Endothelial cell (in vitro differentiated cells): ENCODE results near the gene ZACN. TPM values are rescaled to one million over a fixed set of nuclear protein-coding genes. Genes with fewer than 3 reads are reported as not detected.

Experiments
- DNase-seq: peaks from one replicate; pipeline ENCODE4 v3.0.0; 2021; ENCODE audit warnings: low spot score
- H3K27ac Mint-ChIP-seq: one replicate; pipeline ENCODE4 v1.8.0; 2021; ENCODE audit warnings: mixed read lengths, inconsistent platforms; ENCODE audit not compliant: unreplicated experiment
- H3K27me3 Mint-ChIP-seq: one replicate; pipeline ENCODE4 v1.8.0; 2021; ENCODE audit warnings: mild to moderate bottlenecking, moderate library complexity, mixed read lengths, inconsistent platforms; ENCODE audit not compliant: unreplicated experiment
- H3K36me3 Mint-ChIP-seq: one replicate; pipeline ENCODE4 v1.8.0; 2021; ENCODE audit warnings: mild to moderate bottlenecking, low read depth, mixed read lengths, inconsistent platforms; ENCODE audit not compliant: unreplicated experiment
- H3K4me1 Mint-ChIP-seq: one replicate; pipeline ENCODE4 v1.8.0; 2021; ENCODE audit warnings: mild to moderate bottlenecking, mixed read lengths, inconsistent platforms; ENCODE audit not compliant: unreplicated experiment
- H3K4me3 Mint-ChIP-seq: one replicate; pipeline ENCODE4 v1.8.0; 2021; ENCODE audit warnings: mild to moderate bottlenecking, mixed read lengths, inconsistent platforms; ENCODE audit not compliant: unreplicated experiment
- H3K9me3 Mint-ChIP-seq: one replicate; pipeline ENCODE4 v1.8.0; 2021; ENCODE audit warnings: mixed read lengths, inconsistent platforms; ENCODE audit not compliant: unreplicated experiment
- total RNA-seq: library from RNA; stranded (reverse); fragmentation: NEBNext Ultra II Directional; extraction: Animal tissue kit (Norgen Biotek cat#: 25700); gene quantifications from one replicate; pipeline ENCODE4 v1.2.1, GENCODE V29; 2021; ENCODE audit not compliant: unreplicated experiment
- TF ChIP-seq, protein P1 (sequence below): fragments of 200-600 bp; sonication (generic); IDR thresholded peaks from one replicate; pipeline ENCODE4 v1.5.0; 2021; ENCODE audit warnings: antibody characterized with exemption; ENCODE audit not compliant: unreplicated experiment

The ZACN gene
- total RNA-seq, 1 donor from 2014 or later, result not detected

DNA sequence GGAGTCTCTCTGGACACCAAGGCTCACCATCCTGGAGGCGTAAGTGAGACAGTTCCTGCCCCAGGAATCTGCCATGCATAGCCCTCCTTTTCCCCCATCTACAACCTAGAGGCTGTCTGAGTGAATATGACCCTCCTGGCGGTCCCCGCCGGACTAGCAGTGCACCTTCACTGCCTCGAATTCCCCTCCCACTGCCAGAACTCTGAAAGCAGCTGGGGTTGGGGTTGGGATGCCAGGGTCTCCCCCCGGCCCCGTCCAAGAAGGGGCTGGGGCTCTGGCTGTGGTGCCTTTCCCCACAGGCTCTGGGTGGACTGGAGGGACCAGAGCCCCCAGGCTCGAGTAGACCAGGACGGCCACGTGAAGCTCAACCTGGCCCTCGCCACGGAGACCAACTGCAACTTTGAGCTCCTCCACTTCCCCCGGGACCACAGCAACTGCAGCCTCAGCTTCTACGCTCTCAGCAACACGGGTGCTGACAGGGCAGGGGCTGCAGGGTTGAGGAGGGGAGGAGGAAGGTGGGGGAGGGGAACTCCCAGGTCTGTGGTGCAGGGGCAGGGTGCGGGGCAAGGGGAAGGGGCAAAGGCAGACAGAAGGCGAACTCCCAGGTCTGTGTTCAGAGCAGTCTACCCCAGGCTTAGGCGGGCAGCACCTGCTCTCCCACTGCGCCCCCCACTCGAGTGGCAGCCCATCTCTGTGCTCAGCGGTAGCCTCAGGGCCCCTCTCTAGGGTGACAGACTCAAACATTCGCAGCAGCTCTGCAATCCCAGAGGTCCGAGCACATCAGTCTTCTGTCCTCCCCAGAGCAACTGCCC is 1.2 kb downstream of the ZACN start:
- DNase-seq, result no peak
- peaks cover 14% of the 10 kb centered on the region for H3K4me1 Mint-ChIP-seq
- peaks cover 44% of the 10 kb centered on the region for H3K27me3 Mint-ChIP-seq
- TF ChIP-seq, protein P1, sequence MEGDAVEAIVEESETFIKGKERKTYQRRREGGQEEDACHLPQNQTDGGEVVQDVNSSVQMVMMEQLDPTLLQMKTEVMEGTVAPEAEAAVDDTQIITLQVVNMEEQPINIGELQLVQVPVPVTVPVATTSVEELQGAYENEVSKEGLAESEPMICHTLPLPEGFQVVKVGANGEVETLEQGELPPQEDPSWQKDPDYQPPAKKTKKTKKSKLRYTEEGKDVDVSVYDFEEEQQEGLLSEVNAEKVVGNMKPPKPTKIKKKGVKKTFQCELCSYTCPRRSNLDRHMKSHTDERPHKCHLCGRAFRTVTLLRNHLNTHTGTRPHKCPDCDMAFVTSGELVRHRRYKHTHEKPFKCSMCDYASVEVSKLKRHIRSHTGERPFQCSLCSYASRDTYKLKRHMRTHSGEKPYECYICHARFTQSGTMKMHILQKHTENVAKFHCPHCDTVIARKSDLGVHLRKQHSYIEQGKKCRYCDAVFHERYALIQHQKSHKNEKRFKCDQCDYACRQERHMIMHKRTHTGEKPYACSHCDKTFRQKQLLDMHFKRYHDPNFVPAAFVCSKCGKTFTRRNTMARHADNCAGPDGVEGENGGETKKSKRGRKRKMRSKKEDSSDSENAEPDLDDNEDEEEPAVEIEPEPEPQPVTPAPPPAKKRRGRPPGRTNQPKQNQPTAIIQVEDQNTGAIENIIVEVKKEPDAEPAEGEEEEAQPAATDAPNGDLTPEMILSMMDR, result no peak
- no peaks in the 10 kb centered on the region for H3K9me3 Mint-ChIP-seq
- peaks cover 14% of the 10 kb centered on the region for H3K36me3 Mint-ChIP-seq
- no peak overlapping the region for H3K4me3 Mint-ChIP-seq
- no peak overlapping the region for H3K27ac Mint-ChIP-seq

DNA sequence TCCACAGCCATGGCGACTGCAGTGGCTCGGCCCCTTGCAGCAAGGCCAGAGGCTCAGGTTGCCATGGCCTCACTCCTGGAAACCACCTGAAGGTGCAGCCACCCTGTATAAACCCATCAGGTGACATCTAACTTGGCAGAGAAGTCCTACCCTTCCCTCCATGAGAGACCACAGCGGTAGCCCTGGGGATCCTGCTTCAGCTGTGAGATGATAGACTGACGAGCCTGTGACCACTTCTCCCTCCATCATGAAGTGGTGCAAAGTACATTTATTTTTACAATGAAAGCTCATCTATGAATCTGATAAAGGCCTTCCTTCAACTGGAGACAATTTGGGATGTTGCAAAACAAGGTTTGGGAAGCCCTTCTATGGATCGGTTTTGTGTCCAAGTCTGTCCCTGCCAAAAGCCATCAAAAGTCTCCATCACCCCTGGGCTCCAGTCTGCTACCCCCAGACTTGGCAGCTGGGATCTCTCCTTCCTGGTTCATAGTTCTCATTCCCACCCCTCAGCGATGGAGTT is 1.8 kb downstream of the ZACN start:
- peaks cover 7% of the 10 kb centered on the region for H3K4me1 Mint-ChIP-seq
- peaks cover 37% of the 10 kb centered on the region for H3K27me3 Mint-ChIP-seq
- H3K4me3 Mint-ChIP-seq, result no peak overlapping the region
- H3K36me3 Mint-ChIP-seq, result peaks cover 14% of the 10 kb centered on the region
- H3K9me3 Mint-ChIP-seq, result no peaks in the 10 kb centered on the region
- TF ChIP-seq, protein P1, result no peak
- no peak for DNase-seq
- no peak overlapping the region for H3K27ac Mint-ChIP-seq

DNA sequence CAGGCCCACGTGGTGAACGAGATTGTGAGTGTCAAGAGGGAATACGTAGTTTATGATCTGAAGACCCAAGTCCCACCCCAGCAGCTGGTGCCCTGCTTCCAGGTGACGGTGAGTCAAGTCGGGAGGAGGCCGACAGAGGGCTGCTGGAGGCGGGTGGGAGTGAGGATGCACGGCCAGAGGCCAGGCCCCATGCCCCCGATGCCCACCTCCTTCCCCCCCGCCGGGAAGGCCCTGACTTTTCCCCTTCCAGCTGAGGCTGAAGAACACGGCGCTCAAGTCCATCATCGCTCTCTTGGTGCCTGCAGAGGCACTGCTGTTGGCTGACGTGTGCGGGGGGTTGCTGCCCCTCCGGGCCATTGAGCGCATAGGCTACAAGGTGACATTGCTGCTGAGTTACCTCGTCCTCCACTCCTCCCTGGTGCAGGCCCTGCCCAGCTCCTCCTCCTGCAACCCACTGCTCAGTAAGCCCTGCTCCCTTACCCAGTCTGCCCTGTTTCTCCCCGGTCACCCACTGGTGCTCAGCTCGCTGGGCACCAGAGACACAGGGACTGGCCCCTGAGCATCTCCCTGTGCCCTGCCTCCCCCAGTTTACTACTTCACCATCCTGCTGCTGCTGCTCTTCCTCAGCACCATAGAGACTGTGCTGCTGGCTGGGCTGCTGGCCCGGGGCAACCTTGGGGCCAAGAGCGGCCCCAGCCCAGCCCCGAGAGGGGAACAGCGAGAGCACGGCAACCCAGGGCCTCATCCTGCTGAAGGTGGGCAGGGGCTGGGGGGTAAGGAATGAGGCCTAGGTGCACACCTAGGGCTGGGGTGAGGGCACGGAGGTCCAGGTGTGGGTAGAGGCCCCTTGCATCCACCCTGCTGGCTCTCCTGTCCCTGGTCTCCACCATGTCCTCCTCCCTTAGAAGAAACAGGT is 2.6 kb downstream of the ZACN start:
- DNase-seq, result no peak
- peaks cover 7% of the 10 kb centered on the region for H3K4me1 Mint-ChIP-seq
- peaks cover 15% of the 10 kb centered on the region for H3K36me3 Mint-ChIP-seq
- no peaks in the 10 kb centered on the region for H3K9me3 Mint-ChIP-seq
- TF ChIP-seq, protein P1, result no peak
- no peak overlapping the region for H3K4me3 Mint-ChIP-seq
- H3K27ac Mint-ChIP-seq, result no peak overlapping the region
- H3K27me3 Mint-ChIP-seq, result peaks cover 34% of the 10 kb centered on the region

GRCh38 chr17:76082326-76083251 is 3.6 kb downstream of the ZACN start:
- TF ChIP-seq, protein P1, result no peak
- no peak overlapping the region for H3K27ac Mint-ChIP-seq
- DNase-seq, result no peak

More at GRCh38 chr17:76082326-76083251, 3.6 kb downstream of the ZACN start:
- Mint-ChIP-seq H3K36me3 (peaks cover 17% of the 10 kb centered on the region), H3K4me3 (no peak overlapping the region), H3K9me3 (no peaks in the 10 kb centered on the region), H3K27me3 (peaks cover 32% of the 10 kb centered on the region), H3K4me1 (peaks cover 5% of the 10 kb centered on the region)
